GM21529 (cell line): Measurements from ENCODE around the gene ASCC3.

ENCODE experiments used
- ATAC-seq: cut with Tn5 transposase; IDR thresholded peaks from one replicate; pipeline ENCODE4 v1.9.1; 2021; ENCODE audit not compliant: unreplicated experiment

ASCC3 gene

DNA sequence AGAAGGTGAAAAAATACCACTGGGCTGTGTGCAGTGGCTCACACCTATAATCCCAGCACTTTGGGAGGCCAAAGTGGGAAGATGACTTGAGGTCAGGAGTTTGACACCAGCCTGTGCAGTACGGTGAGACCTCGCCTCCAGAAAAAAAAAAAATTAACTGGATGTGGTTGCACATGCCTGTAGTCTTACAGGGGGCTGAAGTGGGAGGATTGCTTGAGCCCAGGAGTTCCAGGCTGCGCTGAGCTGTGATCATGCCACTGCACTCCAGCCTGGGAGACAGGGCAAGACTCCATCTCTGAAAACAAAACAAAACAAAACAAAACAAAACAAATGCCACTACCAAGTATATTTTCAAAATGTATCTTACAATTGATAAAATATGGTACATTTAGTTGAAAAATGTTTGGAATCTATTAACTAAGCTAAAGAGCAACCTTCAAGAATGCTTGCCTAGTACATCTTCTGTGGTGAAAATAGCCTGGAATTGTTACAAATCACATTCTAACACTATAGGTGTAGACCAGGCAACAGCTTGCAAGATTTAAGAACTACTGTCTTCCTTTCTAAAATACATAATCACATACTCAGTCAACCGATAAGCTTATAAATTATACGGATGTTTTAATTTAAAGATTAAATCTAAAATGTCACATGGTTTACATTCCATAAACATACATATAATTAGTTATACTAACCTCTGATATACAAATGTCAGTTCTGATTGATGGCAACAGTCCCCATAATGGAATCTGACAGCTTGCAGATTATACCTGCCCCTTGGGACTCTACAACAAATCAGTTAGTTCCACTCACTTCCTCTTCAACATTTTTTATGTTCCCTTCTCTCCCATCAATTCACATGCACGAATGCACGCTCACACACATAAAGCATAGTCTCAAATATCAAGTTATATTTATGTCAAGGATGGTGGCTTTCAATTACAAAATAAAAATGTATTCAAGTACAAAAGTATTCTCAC lies 150.8 kb downstream of the ASCC3 start:
- ATAC-seq = no peak

DNA sequence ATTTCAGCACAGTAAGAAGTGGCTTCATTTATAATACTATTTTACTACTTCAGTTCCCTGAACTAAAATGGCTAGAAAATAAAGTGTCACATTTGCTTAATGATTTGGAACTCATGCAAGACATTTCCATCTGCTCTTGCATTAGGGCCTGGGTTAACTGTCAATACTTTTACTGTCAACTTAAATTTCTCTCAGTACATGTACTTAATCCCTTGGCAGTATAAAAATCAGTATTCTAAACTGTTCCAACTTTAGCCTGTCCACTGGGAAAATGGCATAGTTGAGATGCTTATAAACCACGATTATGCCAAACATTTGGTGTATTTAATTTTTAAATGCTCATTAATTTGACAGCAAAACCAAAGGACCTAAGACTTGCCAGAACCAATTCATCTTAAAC lies 154.5 kb downstream of the ASCC3 start:
- no peak for ATAC-seq

DNA sequence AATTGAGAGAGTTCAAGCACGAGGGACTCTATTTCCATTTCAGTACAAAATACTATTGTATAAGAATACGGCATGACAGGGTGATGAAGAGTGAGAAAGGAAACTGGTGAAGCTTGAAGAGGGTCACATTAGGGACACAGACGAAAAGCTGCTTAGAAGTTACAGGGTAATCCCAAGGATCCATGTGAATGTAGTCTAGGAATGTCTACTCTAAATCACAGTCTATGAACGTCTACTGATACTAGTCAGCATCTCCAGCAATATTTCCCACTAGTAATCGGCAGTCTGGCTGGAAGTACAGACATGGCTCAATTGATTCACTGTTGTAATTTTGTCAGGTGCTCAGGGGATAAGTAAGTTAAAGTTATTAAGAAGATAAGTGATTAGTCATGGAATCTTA lies 156.4 kb downstream of the ASCC3 start:
- no peak for ATAC-seq

DNA sequence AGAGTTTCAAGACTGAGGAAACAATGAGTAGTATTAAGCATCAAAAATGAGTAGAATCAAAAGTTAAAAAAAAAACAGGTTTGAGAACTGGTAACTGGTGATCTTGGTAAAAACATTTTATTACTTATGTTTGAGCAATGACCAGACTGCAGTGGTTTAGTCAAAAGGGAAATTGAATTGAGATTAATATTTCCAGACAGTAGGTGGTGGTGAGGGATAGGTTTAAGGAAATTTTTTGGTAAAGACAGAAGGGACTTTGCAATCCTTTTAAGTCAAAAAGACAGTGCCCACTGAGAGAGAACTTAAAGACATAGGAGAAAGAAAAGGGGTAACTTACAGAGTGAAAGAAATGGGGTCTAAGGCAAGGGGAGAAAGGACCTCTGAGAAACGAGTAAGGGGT lies 156.9 kb downstream of the ASCC3 start:
- ATAC-seq = no peak

DNA sequence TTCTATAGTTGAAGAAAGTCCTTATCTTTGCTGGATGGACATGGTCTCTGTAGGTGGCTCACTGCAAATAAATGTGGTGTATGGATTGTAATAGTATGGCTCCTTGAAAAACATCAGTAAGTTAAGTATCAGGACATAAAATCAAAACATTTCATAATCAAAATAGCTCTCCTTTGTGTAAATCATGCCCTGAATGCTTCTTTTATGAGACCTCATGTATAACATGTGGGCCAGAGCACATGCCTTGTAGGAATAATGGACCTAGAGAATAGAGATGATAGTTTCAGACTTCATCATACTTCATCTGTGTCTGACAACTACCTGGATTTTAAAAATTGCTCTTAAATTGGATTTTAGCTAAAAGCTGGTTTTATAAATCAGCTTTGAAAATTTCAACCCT lies 159.9 kb downstream of the ASCC3 start:
- ATAC-seq = no peak

DNA sequence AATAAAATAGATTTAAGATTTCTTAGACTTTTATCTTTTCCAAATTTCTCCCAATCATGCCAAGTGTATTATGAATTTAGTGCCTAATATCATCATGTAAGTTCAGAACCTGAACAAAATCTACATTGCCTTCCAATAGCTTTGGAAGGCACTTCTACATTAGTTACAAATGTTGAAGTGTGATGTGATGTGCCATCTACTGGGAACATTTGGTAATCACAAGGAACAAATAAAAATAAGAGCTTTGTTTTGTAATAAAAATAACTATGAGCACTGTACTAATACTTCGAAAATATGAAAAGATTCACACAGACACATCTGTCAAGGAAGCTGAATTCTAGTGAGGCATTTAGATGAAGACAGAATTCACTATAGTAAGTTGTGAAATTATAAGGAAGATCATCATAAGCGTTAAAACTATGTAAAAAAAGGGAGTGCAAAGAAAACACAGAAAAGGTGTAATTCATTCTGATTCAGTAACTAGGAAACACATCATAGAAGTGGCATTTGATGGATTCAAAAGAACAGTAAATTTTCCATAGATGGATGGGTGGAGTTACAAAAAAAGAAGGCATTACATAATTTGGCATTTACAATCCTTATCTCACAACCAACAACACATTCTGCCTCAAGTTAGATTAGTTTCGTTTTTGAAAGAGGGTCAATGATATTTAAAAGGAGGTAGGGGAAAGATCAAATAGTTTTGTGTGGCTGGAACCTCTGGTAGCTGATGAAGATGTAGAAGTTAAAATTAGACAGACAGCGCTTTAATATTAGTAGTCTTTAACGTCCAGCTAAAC lies 161.0 kb downstream of the ASCC3 start:
- ATAC-seq = no peak

DNA sequence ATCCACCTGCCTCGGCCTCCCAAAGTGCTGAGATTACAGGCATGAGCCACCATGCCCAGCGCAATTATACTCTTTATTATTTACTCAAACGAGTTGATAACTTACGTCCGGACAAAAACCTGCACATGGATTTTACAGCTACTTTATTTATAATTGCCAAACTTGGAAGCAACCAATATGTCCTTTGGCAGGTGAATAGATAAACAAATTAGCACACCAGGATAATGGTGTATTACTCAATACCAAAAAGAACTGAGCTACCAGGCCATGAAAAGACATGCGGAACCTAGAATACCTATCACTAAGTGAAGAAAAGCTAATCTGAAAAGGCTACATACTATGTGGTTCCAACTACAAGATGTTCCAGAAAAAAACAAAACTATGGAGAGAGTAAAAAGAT lies 168.1 kb downstream of the ASCC3 start:
- no peak for ATAC-seq

DNA sequence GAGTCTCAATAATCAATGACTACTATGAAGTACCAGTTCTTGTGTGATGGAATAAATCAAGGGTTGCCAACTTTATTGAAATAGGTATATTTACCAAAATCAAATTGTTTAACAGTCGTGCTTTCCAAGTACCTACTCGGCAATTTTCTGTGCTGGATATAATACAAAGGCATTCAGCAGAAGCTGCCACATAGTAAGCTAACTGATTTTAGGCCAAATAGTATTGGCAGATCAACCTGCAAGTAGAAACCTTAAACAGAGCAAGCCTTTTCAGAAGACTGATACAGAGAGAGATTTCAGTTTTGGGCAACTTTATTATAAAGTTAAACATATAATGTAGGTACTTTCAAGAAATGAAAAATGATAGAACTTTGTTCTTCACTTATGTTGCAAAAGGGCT lies 174.6 kb downstream of the ASCC3 start:
- no peak for ATAC-seq

DNA sequence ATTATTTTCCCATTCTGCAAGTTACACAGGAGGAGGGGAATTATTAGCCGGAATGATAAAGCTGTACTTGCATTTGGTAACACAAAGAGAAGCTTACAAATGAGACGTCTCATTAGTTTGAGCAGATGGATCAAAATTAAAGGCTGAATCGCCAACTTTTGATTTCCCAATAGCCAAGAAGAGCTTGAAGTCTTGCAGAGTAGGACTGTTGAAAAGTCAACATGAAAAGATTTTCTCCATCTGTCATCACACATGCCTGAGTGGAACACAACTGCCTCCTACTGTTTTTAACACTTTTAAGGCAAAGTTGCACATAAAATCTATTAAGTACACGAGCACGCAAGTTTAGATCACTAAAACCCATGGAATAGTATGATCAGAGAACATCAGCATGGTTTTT lies 176.2 kb downstream of the ASCC3 start:
- ATAC-seq = no peak

DNA sequence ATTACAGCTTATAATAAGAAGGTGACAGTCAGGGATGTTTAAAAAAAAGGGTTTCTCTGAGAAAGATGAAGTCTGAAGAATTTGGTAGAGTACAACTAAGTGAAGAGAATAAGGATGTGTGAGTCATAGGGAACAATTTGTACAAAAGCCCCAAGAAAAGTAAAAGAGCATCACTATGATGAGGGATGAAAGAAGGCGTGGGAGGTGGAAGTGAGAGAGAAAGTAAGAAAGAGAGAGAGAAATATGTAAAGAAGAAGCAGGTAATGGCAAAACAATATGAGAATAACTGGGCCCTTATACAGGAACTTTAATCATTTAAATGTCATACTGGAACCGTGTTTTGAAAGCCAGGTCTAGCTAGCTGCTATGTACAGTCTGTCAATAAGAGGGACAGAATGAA lies 179.4 kb downstream of the ASCC3 start:
- ATAC-seq = no peak

DNA sequence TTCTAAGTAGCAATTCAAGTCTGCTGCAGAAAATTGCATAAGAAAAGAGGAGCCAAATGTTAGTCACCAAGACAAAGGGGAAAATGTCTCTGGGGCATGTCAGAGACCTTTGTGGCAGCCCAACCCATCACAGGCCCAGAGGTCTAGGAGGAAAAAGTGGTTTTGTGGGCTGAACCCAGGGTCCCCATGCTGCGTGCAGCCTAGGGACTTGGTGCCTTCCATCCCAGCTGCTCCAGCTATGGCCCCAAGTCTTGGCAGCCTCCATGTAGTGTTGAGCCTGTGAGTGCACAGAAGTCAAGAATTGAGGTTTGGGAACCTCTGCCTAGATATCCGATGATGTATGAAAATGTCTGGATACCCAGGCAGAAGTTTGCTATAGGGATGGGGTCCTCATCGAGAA lies 181.1 kb downstream of the ASCC3 start:
- ATAC-seq = no peak

DNA sequence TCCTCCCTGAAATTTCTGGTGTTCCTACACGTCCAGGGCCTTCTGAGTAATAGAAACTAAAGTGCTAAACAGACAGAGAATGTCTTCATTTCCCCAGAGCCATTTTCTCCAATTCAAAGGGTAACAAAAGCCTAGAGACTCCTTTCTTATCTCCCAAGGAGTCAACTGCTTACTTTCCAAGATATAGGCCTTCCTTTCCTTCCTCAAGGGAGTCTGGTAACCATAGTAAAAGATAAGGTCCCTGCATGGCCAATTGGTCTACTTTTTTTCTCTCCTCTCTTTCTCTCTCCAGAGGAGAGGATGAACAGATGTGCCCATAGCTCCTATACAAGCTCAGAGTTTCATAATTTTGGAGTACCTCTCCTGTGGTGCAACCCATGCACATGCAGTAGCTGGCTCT lies 185.7 kb downstream of the ASCC3 start:
- no peak for ATAC-seq

DNA sequence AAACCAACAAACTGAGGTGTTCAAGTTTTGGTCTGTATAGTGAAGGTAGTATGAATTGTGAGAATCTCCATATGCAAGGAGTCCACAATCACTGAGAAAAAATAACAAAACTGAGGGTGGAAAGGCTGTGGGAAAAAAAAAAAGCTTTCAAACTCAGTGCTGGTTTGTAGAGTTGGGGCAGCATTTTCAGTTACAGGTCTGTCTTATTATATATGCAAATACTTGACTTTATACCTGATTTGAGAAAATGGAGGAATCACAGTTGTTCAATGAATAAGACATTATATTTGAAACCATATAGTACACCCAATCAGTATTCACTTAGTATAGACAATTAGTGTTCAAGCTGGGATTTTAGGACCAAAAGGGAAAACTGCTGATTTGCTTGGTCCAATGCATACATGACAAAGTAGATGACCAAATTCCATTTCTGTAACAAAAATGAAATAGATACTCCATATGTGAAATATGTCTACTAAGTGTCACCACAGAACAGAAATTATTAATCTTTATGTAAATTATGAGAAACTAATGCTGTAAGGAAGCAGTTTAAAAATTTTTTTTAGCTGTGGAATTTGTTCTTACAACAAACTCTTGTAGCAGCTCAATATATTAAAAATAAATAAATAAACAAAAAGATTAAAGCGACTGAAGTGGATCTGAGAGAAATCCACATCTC lies 187.7 kb downstream of the ASCC3 start:
- ATAC-seq = no peak

DNA sequence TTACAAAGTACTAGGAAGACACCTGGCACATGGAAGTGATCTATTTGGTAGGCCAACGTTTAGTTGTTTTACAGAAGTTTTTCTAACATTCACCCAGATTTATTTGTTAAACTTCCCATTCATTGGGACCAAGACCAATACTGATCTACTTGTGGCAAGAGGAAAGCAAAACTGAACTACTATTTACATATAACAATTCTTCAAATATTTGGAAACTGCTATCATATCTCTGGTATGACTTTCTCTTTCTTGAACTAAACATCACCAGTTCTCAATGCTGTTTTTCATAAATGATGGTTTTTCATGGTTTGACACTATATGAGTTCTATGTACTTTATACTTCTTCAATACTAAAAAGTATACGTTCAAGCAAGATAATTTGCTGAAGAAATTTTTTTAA lies 189.2 kb downstream of the ASCC3 start:
- ATAC-seq = no peak

DNA sequence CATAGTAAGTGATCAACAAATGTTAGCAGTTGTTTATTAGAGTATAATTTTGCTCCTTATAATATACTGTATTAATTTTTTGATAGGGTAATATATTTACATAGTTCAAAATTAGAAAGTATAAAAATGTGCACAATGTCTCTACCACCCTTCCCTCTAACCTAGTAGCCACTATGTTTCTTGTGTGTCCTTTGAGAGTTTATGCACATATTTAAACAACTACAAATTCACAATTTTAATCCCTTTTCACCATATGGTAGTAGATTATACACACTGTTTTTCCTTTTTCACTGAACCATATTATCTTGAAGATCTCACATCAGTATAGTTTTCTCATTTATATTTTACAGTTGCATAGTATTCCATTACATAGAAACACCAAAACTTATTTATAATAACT lies 194.9 kb downstream of the ASCC3 start:
- ATAC-seq = no peak

DNA sequence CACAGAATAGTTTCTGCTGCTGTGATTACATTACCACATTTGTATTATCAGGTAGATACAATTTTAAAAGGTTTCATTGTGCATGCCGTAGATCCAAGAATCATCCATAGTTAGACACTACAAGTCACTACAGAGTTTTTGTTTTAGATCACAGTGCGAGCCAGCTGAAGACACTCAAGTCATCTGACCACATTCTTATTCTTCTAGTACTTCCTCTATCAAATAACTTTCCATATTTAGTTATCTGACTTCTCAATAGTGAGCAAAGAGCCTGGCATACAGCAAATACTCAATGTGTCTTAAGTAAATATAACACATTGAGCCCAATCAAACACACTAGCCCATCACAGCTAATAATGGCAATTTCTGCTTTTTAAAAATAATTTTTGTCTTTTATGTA lies 195.4 kb downstream of the ASCC3 start:
- ATAC-seq = no peak

DNA sequence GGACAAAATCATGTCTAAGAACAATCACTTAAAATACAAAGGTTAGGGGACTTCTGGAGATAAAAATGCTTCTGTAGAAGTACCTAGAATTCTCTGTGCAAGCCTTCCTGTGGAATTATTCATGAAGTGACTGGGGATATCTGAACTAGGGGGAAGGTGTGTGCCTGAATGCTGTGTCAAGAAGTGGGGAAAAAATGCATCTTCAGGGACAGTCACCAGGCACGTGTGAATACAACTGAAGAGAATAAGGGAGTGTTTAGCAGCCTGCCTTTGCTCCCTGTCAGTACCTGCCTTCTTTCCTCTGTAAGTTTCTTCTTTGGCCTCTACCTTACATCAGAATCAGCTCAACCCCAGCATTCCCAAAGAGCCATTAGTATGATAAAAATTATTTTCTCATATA lies 201.0 kb downstream of the ASCC3 start:
- no peak for ATAC-seq

DNA sequence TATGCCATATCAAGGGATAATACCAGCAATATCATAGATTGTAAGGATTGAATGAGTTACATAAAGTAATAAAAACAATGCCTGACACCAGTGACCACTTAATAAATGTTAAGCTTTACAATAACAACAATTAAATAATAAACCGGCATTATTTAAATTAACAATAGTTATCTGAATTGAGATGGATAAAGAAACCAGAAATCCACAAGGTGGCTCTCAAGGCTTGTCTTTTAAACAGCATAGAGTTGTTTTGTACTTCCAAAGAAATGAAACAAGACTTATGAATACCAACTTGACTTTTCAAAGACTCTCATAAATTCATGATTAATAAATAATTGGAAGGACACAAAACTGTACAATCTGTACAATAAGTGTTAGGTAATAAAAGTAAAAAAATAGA lies 203.1 kb downstream of the ASCC3 start:
- ATAC-seq = no peak

DNA sequence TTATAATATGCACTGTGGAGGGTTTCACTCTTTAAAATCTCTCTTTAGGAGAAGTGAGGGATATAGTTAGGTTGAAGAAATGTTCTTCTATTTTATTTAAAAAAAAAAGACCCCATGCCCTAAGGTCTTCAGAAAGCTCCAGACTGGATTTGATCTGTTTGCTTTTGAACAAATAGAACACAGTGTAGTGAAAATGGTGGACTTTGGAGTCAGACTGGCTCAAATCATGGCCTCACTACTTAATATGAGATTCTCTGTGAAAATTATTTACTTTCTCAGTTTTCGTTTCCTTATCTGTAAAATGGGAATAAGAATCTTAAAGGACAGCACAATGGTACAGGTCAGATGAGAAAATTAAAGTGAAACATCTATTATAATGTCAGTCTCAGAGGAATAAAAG lies 203.9 kb downstream of the ASCC3 start:
- no peak for ATAC-seq

DNA sequence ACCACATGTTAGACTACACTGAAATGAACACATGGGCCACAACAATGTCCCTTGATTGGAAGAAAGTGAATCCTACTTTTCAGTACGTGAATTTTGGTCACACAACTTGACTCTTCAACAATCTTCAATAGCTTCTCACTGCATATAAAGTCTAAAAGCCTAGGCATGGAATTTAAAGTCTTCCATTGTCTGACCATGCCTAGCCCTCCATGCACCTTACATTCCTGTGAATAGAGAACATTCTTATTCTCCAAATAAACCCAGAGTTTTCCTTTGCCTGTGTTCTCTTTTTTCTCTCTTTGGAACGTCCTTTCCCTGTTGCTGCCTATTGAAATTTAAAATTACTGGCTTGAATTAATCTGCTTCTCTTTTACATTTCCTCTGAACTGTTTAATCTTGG lies 207.5 kb downstream of the ASCC3 start:
- ATAC-seq = no peak

DNA sequence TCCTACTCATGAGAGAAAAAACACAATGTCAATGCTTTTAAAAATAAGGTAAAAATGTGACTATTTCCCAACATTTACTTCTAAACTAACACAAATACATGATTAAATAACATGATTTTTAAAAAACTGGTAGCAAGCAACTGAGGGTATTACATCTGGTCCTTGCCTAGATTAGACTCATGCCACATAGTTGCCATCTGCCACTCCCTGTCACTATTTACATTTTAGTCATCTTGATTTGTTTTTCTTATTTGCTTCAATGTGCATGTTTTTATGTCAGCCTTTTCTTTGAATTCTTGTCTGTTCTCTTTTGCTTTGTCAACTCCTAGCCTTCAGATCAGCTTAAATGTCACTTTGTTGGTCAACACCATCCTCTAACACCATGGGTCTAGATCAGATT lies 209.4 kb downstream of the ASCC3 start:
- ATAC-seq = no peak

DNA sequence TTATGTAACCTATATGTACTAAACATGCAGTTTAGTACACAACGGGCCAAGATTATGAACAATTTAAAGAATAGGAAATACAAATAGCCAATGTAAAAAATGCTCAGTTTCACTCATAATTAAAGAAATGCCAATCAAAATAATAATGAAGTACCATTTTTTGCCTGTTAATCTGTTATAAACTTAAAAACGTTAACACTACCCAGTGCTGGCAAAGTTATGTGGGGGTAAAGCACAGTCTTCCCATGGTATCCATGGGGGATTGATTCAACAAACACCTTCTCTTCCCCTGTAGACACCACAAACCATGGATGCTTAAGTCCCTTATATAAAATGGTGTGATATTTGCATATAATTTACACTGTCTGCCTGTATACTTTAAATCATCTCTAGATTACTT lies 211.1 kb downstream of the ASCC3 start:
- no peak for ATAC-seq
